Activated CD4-positive, alpha-beta memory T cell treated with anti-CD3 and anti-CD28 coated beads, Interleukin-2, amount 10 ng/mL, durations not matched to agents 7 days and 5 days (primary cell): ENCODE results near the gene BLOC1S2. TPM values are rescaled to one million over a fixed set of nuclear protein-coding genes. Genes with fewer than 3 reads are reported as not detected.
"Not testable (repeated sequence)": the region's sequence is repeated elsewhere in the genome, so short reads cannot be mapped to it uniquely, and the experiment has no call there.

Experiments used
- CTCF ChIA-PET: fragments of 350-600 bp; sonication (Branson Sonifier 250); formaldehyde crosslinking; loops from one replicate; lab custom pipeline; 2021; ENCODE audit warnings: antibody characterized with exemption, inconsistent platforms; lab: Charles Lee
- POLR2A ChIA-PET: fragments of 350-600 bp; sonication (Branson Sonifier 250); formaldehyde crosslinking; loops from one replicate; lab custom pipeline; 2021; ENCODE audit warnings: antibody characterized with exemption; lab: Charles Lee
- DNase-seq: peaks from one replicate; pipeline ENCODE4 v3.0.0-alpha.2; 2020
- H3K27ac Mint-ChIP-seq: one replicate; pipeline ENCODE4 v1.8.0; 2021; ENCODE audit warnings: mild to moderate bottlenecking, mixed read lengths
- H3K27me3 Mint-ChIP-seq: one replicate; pipeline ENCODE4 v1.8.0; 2021; ENCODE audit warnings: mixed read lengths
- H3K36me3 Mint-ChIP-seq: one replicate; pipeline ENCODE4 v1.8.0; 2021; ENCODE audit warnings: low read depth, mixed read lengths
- H3K4me1 Mint-ChIP-seq: one replicate; pipeline ENCODE4 v1.8.0; 2021; ENCODE audit warnings: mixed read lengths
- H3K4me3 Mint-ChIP-seq: one replicate; pipeline ENCODE4 v1.8.0; 2021; ENCODE audit warnings: mild to moderate bottlenecking, mixed read lengths
- H3K9me3 Mint-ChIP-seq: one replicate; pipeline ENCODE4 v1.8.0; 2021; ENCODE audit warnings: mixed read lengths
- total RNA-seq, 2 experiments: library from RNA; stranded (reverse); gene quantifications; one replicate each; pipeline ENCODE4 v1.2.3, GENCODE V29; 2021

The BLOC1S2 gene
- total RNA-seq, 2 experiments from 2014 or later = 47.5 to 48.8 TPM

GRCh38 chr10:100287756-100288155, 1.3 kb upstream of the BLOC1S2 start:
- peaks cover 15% of the 10 kb centered on the region for H3K36me3 Mint-ChIP-seq
- POLR2A ChIA-PET = interaction anchor here (1.3 to 3.0 kb wide), 3 partner anchors 13 to 222 kb away, joined by 4 to 29 read pairs (median 15); partner anchors contain the start of gene CWF19L1
- H3K9me3 Mint-ChIP-seq = no peaks in the 10 kb centered on the region
- H3K4me3 Mint-ChIP-seq = peak overlapping the region; percentile 29
- H3K4me1 Mint-ChIP-seq = peaks cover 29% of the 10 kb centered on the region
- H3K27ac Mint-ChIP-seq = no peak overlapping the region
- CTCF ChIA-PET = interaction anchor here (1.4 kb wide), 1 partner anchor 248 kb away, joined by 3 read pairs; the partner anchor contains the start of gene HIF1AN
- no peak for DNase-seq
- H3K27me3 Mint-ChIP-seq = peaks cover 9% of the 10 kb centered on the region

GRCh38 chr10:100285326-100285725, 1.2 kb downstream of the BLOC1S2 start:
- Mint-ChIP-seq H3K36me3 (peaks cover 24% of the 10 kb centered on the region), H3K27ac (peak overlapping the region; percentile 98), H3K4me1 (peaks cover 35% of the 10 kb centered on the region), H3K4me3 (peak overlapping the region; percentile 100)
- ChIA-PET POLR2A (interaction anchor here (0.6 to 3.0 kb wide), 13 partner anchors 12 to 626 kb away, joined by 3 to 29 read pairs (median 3); partner anchors contain the start of genes CWF19L1, ENTPD7 and HIF1AN), CTCF (interaction anchor here (0.9 to 1.5 kb wide), 3 partner anchors 18 to 225 kb away, joined by 3 to 4 read pairs (median 3); partner anchors contain the start of gene CWF19L1)
- not testable (repeated sequence) for DNase-seq, H3K27me3 Mint-ChIP-seq, H3K9me3 Mint-ChIP-seq

- H3K9me3 Mint-ChIP-seq = no peaks in the 10 kb centered on the region
Measured at GRCh38 chr10:100282907-100283306, 3.6 kb downstream of the BLOC1S2 start.

GRCh38 chr10:100276971-100277370, 9.5 kb downstream of the BLOC1S2 start:
- H3K27ac Mint-ChIP-seq, H3K9me3 Mint-ChIP-seq, POLR2A ChIA-PET, H3K4me1 Mint-ChIP-seq, H3K27me3 Mint-ChIP-seq, H3K4me3 Mint-ChIP-seq, DNase-seq, CTCF ChIA-PET: not testable (repeated sequence)
- H3K36me3 Mint-ChIP-seq = peaks cover 53% of the 10 kb centered on the region

More at GRCh38 chr10:100282907-100283306, 3.6 kb downstream of the BLOC1S2 start:
- no peak for DNase-seq
- Mint-ChIP-seq H3K27me3 (no peaks in the 10 kb centered on the region), H3K27ac (no peak overlapping the region), H3K4me1 (peaks cover 35% of the 10 kb centered on the region), H3K4me3 (no peak overlapping the region), H3K36me3 (peaks cover 39% of the 10 kb centered on the region)
- ChIA-PET CTCF (no interaction called here), POLR2A (interaction anchor here (1.0 to 1.2 kb wide), 2 partner anchors 9 to 198 kb away, joined by 3 read pairs; no protein-coding TSS in a partner anchor)

GRCh38 chr10:100267239-100268104, 19.0 kb downstream of the BLOC1S2 start, which contains the start of gene CWF19L1:
TSS of gene CWF19L1 (minus strand) at chr10:100267638. CDS start at chr10:100267593, 45 bp downstream.
- Mint-ChIP-seq H3K4me3 (peak within 1 kb of the TSS; percentile 100), H3K36me3 (peaks cover 12% of the 10 kb centered on the region), H3K27ac (peak within 1 kb of the TSS; percentile 98), H3K9me3 (no peaks in the 10 kb centered on the region), H3K27me3 (no peaks in the 10 kb centered on the region), H3K4me1 (peaks cover 19% of the 10 kb centered on the region)
- ChIA-PET POLR2A (interaction anchor here (0.7 to 1.1 kb wide), 2 partner anchors 19 to 647 kb away, joined by 3 to 15 read pairs; partner anchors contain the start of genes BLOC1S2 and SLC25A28), CTCF (interaction anchor here (0.7 kb wide), 1 partner anchor 18 kb away, joined by 4 read pairs; no protein-coding TSS in a partner anchor)
- peak; percentile 82 for DNase-seq

- peaks cover 26% of the 10 kb centered on the region for H3K4me1 Mint-ChIP-seq
Measured at GRCh38 chr10:100265821-100266485, 20.5 kb downstream of the BLOC1S2 start.

GRCh38 chr10:100254191-100254590, 32.3 kb downstream of the BLOC1S2 start:
- no peak for DNase-seq
- ChIA-PET CTCF (interaction anchor here (0.9 to 1.2 kb wide), 2 partner anchors 11 to 14 kb away, joined by 3 read pairs; no protein-coding TSS in a partner anchor), POLR2A (interaction anchor here (1.2 kb wide), 1 partner anchor 10 kb away, joined by 3 read pairs; no protein-coding TSS in a partner anchor)
- Mint-ChIP-seq H3K36me3 (peaks cover 62% of the 10 kb centered on the region), H3K4me3 (no peak overlapping the region), H3K4me1 (no peaks in the 10 kb centered on the region), H3K9me3 (no peaks in the 10 kb centered on the region), H3K27ac (no peak overlapping the region), H3K27me3 (no peaks in the 10 kb centered on the region)

More at GRCh38 chr10:100265821-100266485, 20.5 kb downstream of the BLOC1S2 start:
- H3K27me3 Mint-ChIP-seq = no peaks in the 10 kb centered on the region
- H3K9me3 Mint-ChIP-seq = no peaks in the 10 kb centered on the region
- no peak for DNase-seq
- peaks cover 14% of the 10 kb centered on the region for H3K36me3 Mint-ChIP-seq
- peak overlapping the region; percentile 65 for H3K4me3 Mint-ChIP-seq
- H3K27ac Mint-ChIP-seq = peak overlapping the region; percentile 64
- CTCF ChIA-PET = no interaction called here
- POLR2A ChIA-PET = interaction anchor here (0.7 kb wide), 1 partner anchor 244 kb away, joined by 4 read pairs; no protein-coding TSS in a partner anchor

- CTCF ChIA-PET = no interaction called here
- no peaks in the 10 kb centered on the region for H3K4me1 Mint-ChIP-seq
- no peaks in the 10 kb centered on the region for H3K27me3 Mint-ChIP-seq
- H3K36me3 Mint-ChIP-seq = peaks cover 59% of the 10 kb centered on the region
- DNase-seq = no peak
- no peak overlapping the region for H3K27ac Mint-ChIP-seq
- no peaks in the 10 kb centered on the region for H3K9me3 Mint-ChIP-seq
- H3K4me3 Mint-ChIP-seq = no peak overlapping the region
- POLR2A ChIA-PET = no interaction called here
Measured at GRCh38 chr10:100253041-100253440, 33.4 kb downstream of the BLOC1S2 start.

- H3K27ac Mint-ChIP-seq = no peak overlapping the region
- no peak overlapping the region for H3K4me3 Mint-ChIP-seq
- peaks cover 59% of the 10 kb centered on the region for H3K36me3 Mint-ChIP-seq
- no peaks in the 10 kb centered on the region for H3K4me1 Mint-ChIP-seq
- no peaks in the 10 kb centered on the region for H3K9me3 Mint-ChIP-seq
- DNase-seq = no peak
- no peaks in the 10 kb centered on the region for H3K27me3 Mint-ChIP-seq
- CTCF ChIA-PET = interaction anchor here (1.3 kb wide), 1 partner anchor 23 kb away, joined by 3 read pairs; no protein-coding TSS in a partner anchor
- POLR2A ChIA-PET = no interaction called here
Measured at GRCh38 chr10:100248820-100249219, 37.7 kb downstream of the BLOC1S2 start.

GRCh38 chr10:100245484-100246220, 40.8 kb downstream of the BLOC1S2 start:
- H3K4me1 Mint-ChIP-seq = no peaks in the 10 kb centered on the region
- peaks cover 61% of the 10 kb centered on the region for H3K36me3 Mint-ChIP-seq
- H3K4me3 Mint-ChIP-seq = no peak overlapping the region
- DNase-seq = no peak
- POLR2A ChIA-PET = interaction anchor here (1.0 kb wide), 1 partner anchor 15 kb away, joined by 3 read pairs; no protein-coding TSS in a partner anchor
- H3K27me3 Mint-ChIP-seq = no peaks in the 10 kb centered on the region
- H3K9me3 Mint-ChIP-seq = no peaks in the 10 kb centered on the region
- CTCF ChIA-PET = no interaction called here
- H3K27ac Mint-ChIP-seq = no peak overlapping the region

GRCh38 chr10:100239851-100240250, 46.6 kb downstream of the BLOC1S2 start:
- peaks cover 7% of the 10 kb centered on the region for H3K4me1 Mint-ChIP-seq
- H3K27me3 Mint-ChIP-seq = no peaks in the 10 kb centered on the region
- H3K9me3 Mint-ChIP-seq = no peaks in the 10 kb centered on the region
- no peak overlapping the region for H3K27ac Mint-ChIP-seq
- no peak for DNase-seq
- ChIA-PET POLR2A (no interaction called here), CTCF (interaction anchor here (0.8 to 1.3 kb wide), 3 partner anchors 11 to 14 kb away, joined by 3 to 4 read pairs (median 4); no protein-coding TSS in a partner anchor)
- H3K36me3 Mint-ChIP-seq = peaks cover 60% of the 10 kb centered on the region
- no peak overlapping the region for H3K4me3 Mint-ChIP-seq

- no peak overlapping the region for H3K4me3 Mint-ChIP-seq
- POLR2A ChIA-PET = no interaction called here
- no peak for DNase-seq
Measured at GRCh38 chr10:100238429-100238828, 48.1 kb downstream of the BLOC1S2 start.

More at GRCh38 chr10:100238429-100238828, 48.1 kb downstream of the BLOC1S2 start:
- H3K27me3 Mint-ChIP-seq = no peaks in the 10 kb centered on the region
- peaks cover 62% of the 10 kb centered on the region for H3K36me3 Mint-ChIP-seq
- CTCF ChIA-PET = no interaction called here
- no peaks in the 10 kb centered on the region for H3K9me3 Mint-ChIP-seq
- no peak overlapping the region for H3K27ac Mint-ChIP-seq
- H3K4me1 Mint-ChIP-seq = peaks cover 7% of the 10 kb centered on the region
